GM21723 (cell line): ENCODE measurements around the gene OR2V1.

Experiments
- ATAC-seq: cut with Tn5 transposase; IDR thresholded peaks from one replicate; pipeline ENCODE4 v1.9.1; 2021; ENCODE audit warnings: mild to moderate bottlenecking, moderate library complexity; ENCODE audit not compliant: unreplicated experiment

The OR2V1 gene

DNA sequence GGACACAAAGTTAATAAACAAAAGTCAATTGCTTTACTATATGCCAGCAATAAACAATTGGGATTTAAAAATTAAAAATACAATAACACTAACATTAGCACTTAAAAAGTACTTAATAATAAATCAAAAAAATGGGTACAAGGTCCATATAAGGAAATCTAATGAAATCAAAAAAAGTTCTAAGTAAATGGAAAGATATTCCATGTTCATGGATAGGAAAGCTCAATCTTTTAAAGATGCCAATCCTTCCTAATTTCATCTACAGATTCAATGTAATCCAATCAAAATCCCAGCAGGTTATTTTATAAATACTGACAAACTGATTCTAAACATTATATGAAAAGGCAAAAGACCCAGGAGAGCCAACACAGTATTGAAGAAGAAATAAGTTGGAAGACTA is 49.0 kb downstream of the OR2V1 start:
- ATAC-seq = no peak

GRCh38 chr5:181076920-181077319 is 54.0 kb downstream of the OR2V1 start:
- ATAC-seq = no peak
